K562 (cell line): ENCODE results near the gene GSK3B. TPM values are rescaled to one million over a fixed set of nuclear protein-coding genes. Genes with fewer than 3 reads are reported as not detected.

ENCODE experiments used
- ATAC-seq: fragments of 200-7000 bp; cut with Tn5 transposase; 3 replicates; pipeline ENCODE4 v1.9.1; 2020; ENCODE audit warnings: moderate library complexity
- BruUV-seq: library from RNA; stranded (reverse); fragments of 400-500 nt; replicated peaks from 2 replicates; lab custom pipeline; 2021; lab: Mats Ljungman, UMichigan
- CTCF ChIA-PET: fragments of 300-600 bp; formaldehyde crosslinking; extraction: SDS; loops from one replicate; lab custom pipeline; 2021; ENCODE audit warnings: low intra/inter-chr PET ratio; lab: Yijun Ruan, JAX
- POLR2A ChIA-PET: fragments of 300-600, 350-650 bp; sonication (Branson Sonifier 250); formaldehyde crosslinking; extraction: SDS; loops from one replicate; lab custom pipeline; 2021; ENCODE audit warnings: antibody characterized with exemption, inconsistent platforms; lab: Yijun Ruan, JAX
- DNase-seq, 4 experiments: peaks; one replicate each; pipeline versions ENCODE4 v3.0.0 to v3.0.0-alpha.2; 2011 to 2018; ENCODE audit warnings: low spot score in 3 of 4, mixed read lengths in 3 of 4; ENCODE audit errors: extremely low read depth in 1 of 4
- FAIRE-seq: peaks from 2 replicates; lab custom pipeline; 2011; peaks lifted over from hg19 to GRCh38; lab: Jason Lieb, UNC
- H2AFZ ChIP-seq: 2 replicates; pipeline ENCODE4 v1.6.0; 2011; ENCODE audit warnings: low read depth, low read length, control low read depth, inconsistent platforms
- H3K27ac ChIP-seq: fragments of 200-600 bp; 3 replicates; pipeline ENCODE4 v1.8.0; 2011; ENCODE audit warnings: low read depth, mild to moderate bottlenecking, control low read depth, inconsistent platforms, low read length, moderate library complexity, mixed read lengths; ENCODE audit errors: extremely low read depth
- H3K27me3 ChIP-seq, 2 experiments: fragments of 300-600 bp in 1 of 2; 2 replicates in 1 of 2; 3 replicates in 1 of 2; pipeline versions ENCODE4 v1.6.0 to v1.8.0; 2011; ENCODE audit warnings: inconsistent platforms in 2 of 2, low read length in 2 of 2, mild to moderate bottlenecking in 1 of 2, mixed read lengths in 1 of 2, moderate library complexity in 1 of 2; ENCODE audit not compliant: control insufficient read depth in 2 of 2, insufficient read depth in 2 of 2
- H3K36me3 ChIP-seq: fragments of 300-600 bp; 3 replicates; pipeline ENCODE4 v1.8.0; 2011; ENCODE audit warnings: mild to moderate bottlenecking, low read length, inconsistent platforms; ENCODE audit not compliant: control insufficient read depth, insufficient read depth
- H3K4me1 ChIP-seq, 2 experiments: fragments of 200-600 bp in 1 of 2; replicated peaks in 1 of 2; 2 replicates in 1 of 2; 3 replicates in 1 of 2; pipeline versions ENCODE4 v1.5.1 to v1.8.0; 2011; ENCODE audit warnings: inconsistent platforms in 2 of 2, low read length in 2 of 2, mild to moderate bottlenecking in 1 of 2, mixed read lengths in 1 of 2, moderate library complexity in 1 of 2; ENCODE audit not compliant: control insufficient read depth in 2 of 2, insufficient read depth in 2 of 2
- H3K4me2 ChIP-seq: 2 replicates; pipeline ENCODE4 v1.6.1; 2011; ENCODE audit warnings: low read length, control low read depth, inconsistent platforms, mixed read lengths; ENCODE audit not compliant: insufficient read depth
- H3K4me3 ChIP-seq: fragments of 200-600 bp; sonication (generic), shearing (Covaris generic); 2 replicates; pipeline ENCODE4 v1.5.1; 2016; ENCODE audit warnings: control low read depth, inconsistent platforms
- H3K79me2 ChIP-seq: fragments of 200-600 bp; 3 replicates; pipeline ENCODE4 v1.8.0; 2011; ENCODE audit warnings: low read length, inconsistent platforms; ENCODE audit not compliant: control insufficient read depth, insufficient read depth
- H3K9ac ChIP-seq, 2 experiments: 2 replicates each; pipeline versions ENCODE4 v1.6.0 to v1.6.1; 2011; ENCODE audit warnings: low read depth in 2 of 2, low read length in 2 of 2, control low read depth in 1 of 2, inconsistent platforms in 1 of 2, mild to moderate bottlenecking in 1 of 2, mixed read lengths in 1 of 2; ENCODE audit not compliant: insufficient read depth in 1 of 2
- H3K9me1 ChIP-seq: one replicate; pipeline ENCODE4 v1.6.0; 2011; ENCODE audit warnings: inconsistent platforms, mild to moderate bottlenecking, low read length, moderate library complexity; ENCODE audit not compliant: control insufficient read depth, insufficient read depth
- H3K9me3 ChIP-seq: replicated peaks from 2 replicates; pipeline ENCODE4 v1.5.1; 2011; ENCODE audit warnings: low read depth, low read length, inconsistent platforms; ENCODE audit not compliant: control insufficient read depth, insufficient read depth
- H4K20me1 ChIP-seq: replicated peaks from 2 replicates; pipeline ENCODE4 v1.6.1; 2011; ENCODE audit warnings: low read length, inconsistent platforms, mixed read lengths; ENCODE audit not compliant: control insufficient read depth, insufficient read depth
- CEBPB ChIP-seq: fragments of 450-650 bp; IDR thresholded peaks from 2 replicates; pipeline ENCODE4 v1.6.1; 2016; ENCODE audit warnings: missing genetic modification characterization, missing compliant biosample characterization
- CREB3 ChIP-seq: fragments of 450-650 bp; conservative IDR thresholded peaks from 2 replicates; pipeline ENCODE4 v1.6.1; 2016; ENCODE audit warnings: missing genetic modification characterization, low read depth, mild to moderate bottlenecking, missing compliant biosample characterization, moderate library complexity
- ERF ChIP-seq: fragments of 450-650 bp; formaldehyde crosslinking; IDR thresholded peaks from 2 replicates; pipeline ENCODE4 v1.4.0; 2020; ENCODE audit warnings: mild to moderate bottlenecking, mixed read lengths
- GTF2F1 ChIP-seq: IDR thresholded peaks from 2 replicates; pipeline ENCODE4 v1.6.1; 2011; ENCODE audit warnings: low read depth, low read length, improper control_type of control experiment
- HNRNPH1 ChIP-seq: fragments of 200-400 bp; formaldehyde crosslinking; optimal IDR thresholded peaks from 2 replicates; pipeline ENCODE3; 2017; ENCODE audit warnings: low read depth, mild to moderate bottlenecking, low read length, moderate library complexity
- MEF2A ChIP-seq: IDR thresholded peaks from 2 replicates; pipeline ENCODE4 v1.6.1; 2011; ENCODE audit warnings: low read depth, mild to moderate bottlenecking, low read length, moderate library complexity; ENCODE audit not compliant: control insufficient read depth
- MTA3 ChIP-seq: fragments of 450-650 bp; formaldehyde crosslinking; IDR thresholded peaks from 2 replicates; pipeline ENCODE4 v1.6.1; 2017; ENCODE audit warnings: mild to moderate bottlenecking, borderline replicate concordance
- PPARD ChIP-seq: fragments of 250-450 bp; sonication (Bioruptor Pico); IDR thresholded peaks from 2 replicates; pipeline ENCODE4 v1.8.0; 2022; ENCODE audit warnings: inconsistent platforms, mild to moderate bottlenecking, moderate library complexity
- RCOR1 ChIP-seq, 2 experiments: IDR thresholded peaks; 2 replicates each; pipeline ENCODE4 v1.6.1; 2012; ENCODE audit warnings: low read depth in 2 of 2, low read length in 2 of 2, borderline replicate concordance in 1 of 2, improper control_type of control experiment in 1 of 2
- TCFL5 ChIP-seq: fragments of 250-450 bp; sonication (Bioruptor Pico); conservative IDR thresholded peaks from 2 replicates; pipeline ENCODE4 v1.6.1; 2021; ENCODE audit warnings: mild to moderate bottlenecking, moderate library complexity, matching md5 sums
- YY1 ChIP-seq, 3 experiments: IDR thresholded peaks; 2 replicates each; pipeline ENCODE4 v1.6.1; 2011; ENCODE audit warnings: low read length in 2 of 3, mild to moderate bottlenecking in 2 of 3, moderate library complexity in 2 of 3, borderline replicate concordance in 1 of 3, control low read depth in 1 of 3, low read depth in 1 of 3; ENCODE audit not compliant: insufficient read depth in 3 of 3, insufficient replicate concordance in 2 of 3, control insufficient read depth in 1 of 3, insufficient read length in 1 of 3; ENCODE audit errors: extremely low read depth in 1 of 3
- ZNF146 ChIP-seq: IDR thresholded peaks from one replicate; pipeline ENCODE4 v1.6.1; 2018; ENCODE audit warnings: missing compliant biosample characterization; ENCODE audit not compliant: unreplicated experiment
- ZNF707 ChIP-seq: fragments of 250-450 bp; sonication (Bioruptor Pico); conservative IDR thresholded peaks from 2 replicates; pipeline ENCODE4 v1.8.0; 2022; ENCODE audit warnings: inconsistent platforms, mild to moderate bottlenecking, moderate library complexity
- WGBS: fragments of 100-300 bp; shearing (Covaris generic); methylation state at CpG from one replicate; pipeline ENCODE4 v1.1.6; 2016; ENCODE audit warnings: low coverage, mixed read lengths; ENCODE audit not compliant: insufficient coverage; ENCODE audit errors: missing lambda C conversion rate; 5-methylcytosine and 5-hydroxymethylcytosine counted together
- in situ Hi-C: fragments of 300-500 bp; cut with MboI; formaldehyde crosslinking; loops from 4 replicates; pipeline ENCODE4 v1.15.0; 2018; ENCODE audit warnings: inconsistent platforms, mixed read lengths
- intact Hi-C: fragments of 100-400 bp; cut with micrococcal nuclease; formaldehyde crosslinking; loops from 2 replicates; pipeline ENCODE4 v1.14.2; 2022
- polyA plus RNA-seq, 8 experiments: library from polyadenylated mRNA; depleted of rRNA in 4 of 8; stranded (reverse) in 5 of 8; unstranded in 3 of 8; fragments of >200 nt; fragmentation: Nextera tagmentation in 2 of 8; fragmentation: Illumina TruSeq in 1 of 8; extraction: Ambion mirVana in 2 of 8; extraction: Trizol in 1 of 8; gene quantifications; 2 replicates each; pipeline versions ENCODE4 v1.2.1 to v1.2.3, GENCODE V29; 2011 to 2014; ENCODE audit warnings: inconsistent platforms in 1 of 8, missing spikeins in 1 of 8
- total RNA-seq, 7 experiments: library from RNA; depleted of rRNA in 6 of 7; stranded (reverse); fragments of >200 nt in 6 of 7; fragmentation: Illumina TruSeq in 2 of 7; extraction: Trizol in 2 of 7; gene quantifications; 2 replicates each; pipeline versions ENCODE4 v1.2.1 to v1.2.3, GENCODE V29; 2011 to 2021; ENCODE audit warnings: low replicate concordance in 1 of 7
- TF ChIP-seq, protein P1 (sequence below): fragments of 450-650 bp; conservative IDR thresholded peaks from 2 replicates; pipeline ENCODE4 v1.6.1; 2016; ENCODE audit warnings: missing genetic modification characterization, low read depth, mild to moderate bottlenecking, control low read depth, missing compliant biosample characterization
- TF ChIP-seq, protein P2 (sequence below): sonication (generic); formaldehyde crosslinking; IDR thresholded peaks from 2 replicates; pipeline ENCODE4 v1.8.1; 2023; ENCODE audit warnings: mild to moderate bottlenecking, missing genetic modification reagents, moderate library complexity

Gene GSK3B
- total and polyA plus RNA-seq, 9 of the 15 experiments (the other 6 are each of a cell fraction or from before 2014, with no cell fraction given): 4.7 to 25.0 (median 18.7) TPM

DNA sequence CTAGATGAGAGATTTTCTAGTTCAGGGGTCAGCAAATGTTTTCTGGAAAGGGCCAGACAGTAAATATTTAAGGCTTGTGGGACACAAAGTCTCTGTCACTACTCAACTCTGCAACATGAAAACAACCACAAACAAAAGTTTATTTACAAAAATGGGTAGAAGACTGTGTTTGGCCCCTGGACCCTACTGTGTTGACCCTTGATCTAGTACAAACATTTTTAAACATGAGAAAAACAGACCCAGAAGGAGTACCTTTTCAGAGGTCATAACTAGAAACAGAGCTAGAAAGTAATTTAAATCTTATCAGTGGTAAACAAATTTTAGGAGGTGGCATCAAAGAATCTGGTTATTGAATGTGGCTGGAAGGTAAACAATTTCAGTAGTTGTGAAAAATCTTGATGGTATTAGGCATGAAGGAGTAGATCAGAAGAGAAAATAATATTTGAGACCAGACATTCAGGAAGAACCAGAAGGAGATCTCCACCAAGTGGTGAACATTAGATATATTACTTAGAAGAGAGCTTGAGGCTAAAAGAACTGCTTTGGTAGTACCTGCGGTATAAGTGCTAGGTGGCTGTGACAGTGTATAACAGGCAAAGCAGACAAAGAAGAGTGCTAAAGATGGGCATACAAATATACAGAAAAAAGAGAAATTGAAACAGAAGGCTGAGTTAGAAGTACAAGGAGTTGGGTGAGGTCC is 210.6 kb downstream of the GSK3B start:
- H3K9me3 ChIP-seq: no peaks in the 10 kb centered on the region
- no peaks in the 10 kb centered on the region; the same call in 2 of the 3 replicates for H3K36me3 ChIP-seq
- DNase-seq (no peak), FAIRE-seq (no peak), ATAC-seq (no peak)
- H3K9me1 ChIP-seq: no peaks in the 10 kb centered on the region
- ChIA-PET CTCF (no interaction called here), POLR2A (no interaction called here)
- H3K79me2 ChIP-seq: no peaks in the 10 kb centered on the region
- H3K4me1 ChIP-seq: no peaks in the 10 kb centered on the region
- 90% methylated on average over 1 of the region's 1 CpG for WGBS
- no peak overlapping the region for H3K4me3 ChIP-seq
- H3K9ac ChIP-seq: no peak overlapping the region
- TF ChIP-seq MTA3: no peak
- TF ChIP-seq ZNF707 (CRISPR knock-in tag): no peak
- no peak for TF ChIP-seq MEF2A
- TF ChIP-seq YY1 (IDR thresholded peaks at IDR 0.05; ENCODE audit: borderline replicate concordance in 1 of 3, control insufficient read depth in 1 of 3, extremely low read depth in 1 of 3, insufficient read depth in 3 of 3, insufficient read length in 1 of 3, insufficient replicate concordance in 2 of 3, low read depth in 1 of 3, low read length in 2 of 3): no peak
- TF ChIP-seq, protein P1, sequence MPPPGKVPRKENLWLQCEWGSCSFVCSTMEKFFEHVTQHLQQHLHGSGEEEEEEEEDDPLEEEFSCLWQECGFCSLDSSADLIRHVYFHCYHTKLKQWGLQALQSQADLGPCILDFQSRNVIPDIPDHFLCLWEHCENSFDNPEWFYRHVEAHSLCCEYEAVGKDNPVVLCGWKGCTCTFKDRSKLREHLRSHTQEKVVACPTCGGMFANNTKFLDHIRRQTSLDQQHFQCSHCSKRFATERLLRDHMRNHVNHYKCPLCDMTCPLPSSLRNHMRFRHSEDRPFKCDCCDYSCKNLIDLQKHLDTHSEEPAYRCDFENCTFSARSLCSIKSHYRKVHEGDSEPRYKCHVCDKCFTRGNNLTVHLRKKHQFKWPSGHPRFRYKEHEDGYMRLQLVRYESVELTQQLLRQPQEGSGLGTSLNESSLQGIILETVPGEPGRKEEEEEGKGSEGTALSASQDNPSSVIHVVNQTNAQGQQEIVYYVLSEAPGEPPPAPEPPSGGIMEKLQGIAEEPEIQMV: no peak
- TF ChIP-seq ERF (CRISPR knock-in tag): no peak
- no peak for TF ChIP-seq CEBPB (tag)
- no peak for TF ChIP-seq RCOR1 (IDR thresholded peaks at IDR 0.05; ENCODE audit: borderline replicate concordance in 1 of 2, low read depth in 2 of 2, low read length in 2 of 2)
- TF ChIP-seq, protein P2, sequence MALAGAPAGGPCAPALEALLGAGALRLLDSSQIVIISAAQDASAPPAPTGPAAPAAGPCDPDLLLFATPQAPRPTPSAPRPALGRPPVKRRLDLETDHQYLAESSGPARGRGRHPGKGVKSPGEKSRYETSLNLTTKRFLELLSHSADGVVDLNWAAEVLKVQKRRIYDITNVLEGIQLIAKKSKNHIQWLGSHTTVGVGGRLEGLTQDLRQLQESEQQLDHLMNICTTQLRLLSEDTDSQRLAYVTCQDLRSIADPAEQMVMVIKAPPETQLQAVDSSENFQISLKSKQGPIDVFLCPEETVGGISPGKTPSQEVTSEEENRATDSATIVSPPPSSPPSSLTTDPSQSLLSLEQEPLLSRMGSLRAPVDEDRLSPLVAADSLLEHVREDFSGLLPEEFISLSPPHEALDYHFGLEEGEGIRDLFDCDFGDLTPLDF (CRISPR knock-in tag): no peak
- TF ChIP-seq GTF2F1: no peak
- no peak for TF ChIP-seq TCFL5
- TF ChIP-seq ZNF146 (CRISPR knock-in tag): no peak
- TF ChIP-seq HNRNPH1: no peak
- no peak for TF ChIP-seq CREB3 (tag)
- no peak for TF ChIP-seq PPARD (CRISPR knock-in tag)
- no peak overlapping the region for H2AFZ ChIP-seq
- in situ Hi-C loops: loop anchor here (25.0 kb wide), 1 partner anchor 554 kb away; no protein-coding TSS in a partner anchor
- BruUV-seq: no TSS peak
- no peaks in the 10 kb centered on the region for H3K27me3 ChIP-seq
- H3K27ac ChIP-seq: no peak overlapping the region
- H4K20me1 ChIP-seq: no peaks in the 10 kb centered on the region
- intact Hi-C loops: no loop called here
- H3K4me2 ChIP-seq: no peak overlapping the region
